ENCODE results near the gene TMEM11. TPM values are rescaled to one million over a fixed set of nuclear protein-coding genes. Genes with fewer than 3 reads are reported as not detected.

The TMEM11 gene
- total RNA-seq, 1 experiment from 2014 or later: 32.5 TPM

- H3K56ac ChIP-seq (ENCODE audit: insufficient read length, low read depth, low read length): no peak overlapping the region
- TF ChIP-seq CTCF (conservative IDR thresholded peaks at IDR 0.05): no peak
- H2AK5ac ChIP-seq (ENCODE audit: insufficient read length, low read length): no peak overlapping the region
- H3K4me2 ChIP-seq (ENCODE audit: insufficient read depth, insufficient read length, low read length): no peak overlapping the region
- WGBS (ENCODE audit: extremely low coverage, insufficient read length, low lambda C conversion rate): no CpG with 5 or more reads among the region's 12 CpGs
- H3K23me2 ChIP-seq (ENCODE audit: insufficient read length, low read depth, low read length, poor library complexity, severe bottlenecking): no peaks in the 10 kb centered on the region
- peaks cover 38% of the 10 kb centered on the region; the same call in 1 of the 2 replicates for H3K79me2 ChIP-seq (ENCODE audit: insufficient read depth, low read length)
- peaks cover 13% of the 10 kb centered on the region; the same call in 1 of the 2 replicates for H3K4me1 ChIP-seq (ENCODE audit: insufficient read depth, low read length)
- H3K4me3 Mint-ChIP-seq: no peak overlapping the region
- no peak overlapping the region for H3K23ac ChIP-seq (ENCODE audit: insufficient read length, low read depth, low read length)
- H2BK15ac ChIP-seq (ENCODE audit: low read depth, low read length): no peak overlapping the region
- H2BK12ac ChIP-seq (ENCODE audit: insufficient read length, low read depth, low read length): no peak overlapping the region
- H4K91ac ChIP-seq (ENCODE audit: insufficient read length, low read depth, low read length): no peak overlapping the region
- no peak overlapping the region for H2BK5ac ChIP-seq (ENCODE audit: insufficient read length, low read length)
- H3K9me3 ChIP-seq (ENCODE audit: control insufficient read depth, low read depth, low read length): no peaks in the 10 kb centered on the region
- no peak overlapping the region; a peak in 1 of 7 replicates for H3K27ac Mint-ChIP-seq
- no peaks in the 10 kb centered on the region for H3K9me3 Mint-ChIP-seq
- H4K8ac ChIP-seq (replicated peaks; ENCODE audit: insufficient read length, low read depth, low read length): no peak overlapping the region
- H2BK20ac ChIP-seq (ENCODE audit: low read depth, low read length, poor library complexity, severe bottlenecking): no peak overlapping the region
- H4K5ac ChIP-seq (ENCODE audit: insufficient read length, low read depth, low read length): no peak overlapping the region
- H3K27ac ChIP-seq (ENCODE audit: insufficient read length, low read depth, low read length): no peak overlapping the region
- H3K27me3 ChIP-seq (ENCODE audit: insufficient read depth, low read length): no peaks in the 10 kb centered on the region
- no peak for DNase-seq
- H3K36me3 Mint-ChIP-seq (ENCODE audit: insufficient read depth in 1 of 3, low read depth in 3 of 3): peaks cover 14% of the 10 kb centered on the region in 3 experiments
- no peak overlapping the region for H3T11ph ChIP-seq (ENCODE audit: low read length)
- no peaks in the 10 kb centered on the region for H4K20me1 ChIP-seq (ENCODE audit: control insufficient read depth, insufficient read depth, insufficient read length)
- no peak overlapping the region for H3K14ac ChIP-seq (ENCODE audit: insufficient read depth, low read length)
- H3K4ac ChIP-seq (ENCODE audit: low read depth, low read length): no peak overlapping the region
- no peak overlapping the region for H2AFZ ChIP-seq (ENCODE audit: low read length)
- H3K4me1 Mint-ChIP-seq: peaks cover 47 to 51% of the 10 kb centered on the region in 2 experiments
- no peak overlapping the region for H3K18ac ChIP-seq (ENCODE audit: insufficient read length, low read depth, low read length)
- H2BK120ac ChIP-seq (ENCODE audit: low read depth, low read length, poor library complexity, severe bottlenecking): no peak overlapping the region
- no peaks in the 10 kb centered on the region for H3K27me3 Mint-ChIP-seq (ENCODE audit: low read depth)
- peaks cover 7% of the 10 kb centered on the region for H3K79me1 ChIP-seq (ENCODE audit: insufficient read depth, low read depth, low read length, poor library complexity, severe bottlenecking)
- no peak overlapping the region for H3K9ac ChIP-seq (ENCODE audit: extremely low read depth, insufficient read length, low read length)
Observed at GRCh38 chr17:21202512-21202911, 11.4 kb downstream of the TMEM11 start.
